HG03060 (cell line): ENCODE results near the gene FBXL7.

Experiments
- ATAC-seq: cut with Tn5 transposase; IDR thresholded peaks from one replicate; pipeline ENCODE4 v1.9.1; 2021; ENCODE audit warnings: low read depth, moderate number of reproducible peaks; ENCODE audit not compliant: unreplicated experiment

FBXL7 gene

DNA sequence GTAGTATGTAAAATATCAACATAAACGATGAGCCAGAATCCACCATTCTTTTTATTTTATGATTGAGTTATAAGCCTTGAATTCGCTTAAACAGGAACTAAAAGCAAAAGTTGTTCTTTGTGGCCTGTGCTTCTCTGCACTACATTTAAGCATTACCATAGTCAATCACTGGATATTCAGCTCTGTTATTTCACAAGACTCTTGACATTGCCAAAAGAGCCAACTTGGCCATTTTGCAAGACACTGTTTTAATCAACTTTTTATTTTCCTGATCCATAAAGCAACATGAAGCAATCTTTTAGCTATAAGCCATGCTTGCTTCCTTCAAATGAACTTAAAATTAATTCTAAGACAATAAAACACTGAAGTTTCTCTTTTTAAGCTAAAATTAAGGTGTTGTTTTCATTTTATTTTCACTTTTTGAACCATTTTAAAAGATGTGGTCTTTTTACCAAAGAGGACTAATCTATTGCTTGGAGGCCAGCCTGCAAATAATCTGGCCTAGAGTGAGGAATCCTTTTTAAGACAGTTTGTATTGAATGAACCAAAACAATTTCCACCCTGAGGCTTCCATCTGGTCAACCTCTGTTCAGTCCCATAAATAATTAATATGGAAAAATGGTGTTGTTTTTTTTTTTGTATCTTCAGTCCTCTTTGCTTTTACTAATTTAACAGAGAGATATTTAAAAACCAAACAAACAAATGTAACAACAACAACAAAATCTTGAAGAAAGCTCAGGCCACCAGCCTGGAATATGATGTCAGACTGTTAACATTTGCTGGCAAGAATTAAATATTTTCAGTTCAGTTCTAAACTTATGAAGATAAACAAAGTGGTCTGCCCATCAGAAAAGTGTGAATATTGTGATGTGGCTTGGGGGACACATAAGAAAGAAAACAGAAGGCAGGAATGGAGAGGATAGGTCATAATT is 405.2 kb downstream of the FBXL7 start:
- no peak for ATAC-seq

GRCh38 chr5:15914638-15915037 is 414.7 kb downstream of the FBXL7 start:
- ATAC-seq, result no peak

DNA sequence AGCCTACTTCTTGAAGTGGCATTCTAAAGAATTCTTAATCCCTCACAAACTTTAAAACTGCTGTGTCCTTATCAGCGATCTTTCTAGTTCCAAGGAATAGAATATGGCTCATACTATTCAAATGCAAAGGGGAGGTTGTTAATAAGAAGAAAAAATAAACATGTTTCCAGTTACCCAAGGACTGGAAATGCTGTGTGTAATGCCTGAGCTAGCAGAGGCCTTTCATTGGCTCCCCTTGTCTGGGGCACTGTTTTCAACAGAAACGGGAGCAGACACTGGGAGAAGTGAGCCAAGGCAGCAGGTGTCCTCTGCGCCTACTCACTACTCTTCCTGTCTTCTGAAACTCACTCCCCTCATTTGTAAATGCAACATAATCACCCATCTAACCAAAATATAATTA is 426.6 kb downstream of the FBXL7 start:
- ATAC-seq, result no peak

GRCh38 chr5:15927710-15928380 is 427.9 kb downstream of the FBXL7 start:
- no peak for ATAC-seq

- ATAC-seq, result no peak
Measured at GRCh38 chr5:15929611-15930263, 429.8 kb downstream of the FBXL7 start.

- no peak for ATAC-seq
Measured at GRCh38 chr5:15932066-15932465, 432.1 kb downstream of the FBXL7 start.

GRCh38 chr5:15933259-15934207 is 433.6 kb downstream of the FBXL7 start:
- ATAC-seq, result no peak

DNA sequence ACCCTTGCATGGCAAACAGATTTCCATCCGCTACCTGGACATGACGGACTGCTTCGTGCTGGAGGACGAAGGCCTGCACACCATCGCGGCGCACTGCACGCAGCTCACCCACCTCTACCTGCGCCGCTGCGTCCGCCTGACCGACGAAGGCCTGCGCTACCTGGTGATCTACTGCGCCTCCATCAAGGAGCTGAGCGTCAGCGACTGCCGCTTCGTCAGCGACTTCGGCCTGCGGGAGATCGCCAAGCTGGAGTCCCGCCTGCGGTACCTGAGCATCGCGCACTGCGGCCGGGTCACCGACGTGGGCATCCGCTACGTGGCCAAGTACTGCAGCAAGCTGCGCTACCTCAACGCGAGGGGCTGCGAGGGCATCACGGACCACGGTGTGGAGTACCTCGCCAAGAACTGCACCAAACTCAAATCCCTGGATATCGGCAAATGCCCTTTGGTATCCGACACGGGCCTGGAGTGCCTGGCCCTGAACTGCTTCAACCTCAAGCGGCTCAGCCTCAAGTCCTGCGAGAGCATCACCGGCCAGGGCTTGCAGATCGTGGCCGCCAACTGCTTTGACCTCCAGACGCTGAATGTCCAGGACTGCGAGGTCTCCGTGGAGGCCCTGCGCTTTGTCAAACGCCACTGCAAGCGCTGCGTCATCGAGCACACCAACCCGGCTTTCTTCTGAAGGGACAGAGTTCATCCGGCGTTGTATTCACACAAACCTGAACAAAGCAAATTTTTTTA is 436.7 kb downstream of the FBXL7 start:
- no peak for ATAC-seq

GRCh38 chr5:15937708-15938107 is 437.7 kb downstream of the FBXL7 start:
- no peak for ATAC-seq

GRCh38 chr5:15938186-15938585 is 438.2 kb downstream of the FBXL7 start:
- no peak for ATAC-seq

GRCh38 chr5:15938961-15939360 is 439.0 kb downstream of the FBXL7 start:
- ATAC-seq, result no peak

GRCh38 chr5:15940905-15941304 is 440.9 kb downstream of the FBXL7 start:
- no peak for ATAC-seq

DNA sequence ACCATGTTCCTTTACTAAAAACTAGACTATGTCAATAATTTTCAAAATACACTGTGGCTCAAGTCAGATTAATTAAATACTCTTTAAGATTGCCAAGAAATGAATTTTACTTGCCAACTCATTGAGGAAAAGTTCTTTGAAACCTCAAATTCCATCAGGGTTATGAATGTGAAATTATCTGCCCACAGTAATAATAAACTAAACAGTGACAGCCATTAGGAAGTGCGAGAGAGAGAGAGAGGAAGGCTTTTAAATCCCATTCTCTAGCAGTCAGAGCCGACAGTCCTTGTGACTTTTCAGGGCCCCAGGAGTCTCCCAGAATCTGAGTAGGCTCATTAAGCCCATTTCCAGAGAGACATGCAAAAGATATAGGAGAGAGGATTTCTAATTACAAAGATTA is 443.5 kb downstream of the FBXL7 start:
- no peak for ATAC-seq

DNA sequence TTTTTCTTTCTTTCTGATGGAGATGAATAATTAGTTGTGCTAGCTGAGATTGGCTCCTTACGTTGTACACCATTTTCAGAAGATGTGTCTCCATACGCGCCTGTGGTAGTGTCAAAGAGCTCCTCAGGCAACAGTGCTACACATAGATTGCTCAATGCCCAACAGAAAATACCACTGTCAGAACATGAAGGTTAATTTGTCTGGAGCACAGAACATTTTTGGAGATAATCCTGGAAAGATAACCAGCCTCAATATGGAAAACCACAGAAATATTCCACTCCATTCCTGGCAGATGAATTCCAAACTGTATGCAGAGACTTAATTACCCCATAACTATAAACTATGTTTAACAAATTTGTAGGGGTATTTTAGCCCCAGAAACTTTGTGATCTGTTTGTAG is 446.0 kb downstream of the FBXL7 start:
- ATAC-seq, result no peak

DNA sequence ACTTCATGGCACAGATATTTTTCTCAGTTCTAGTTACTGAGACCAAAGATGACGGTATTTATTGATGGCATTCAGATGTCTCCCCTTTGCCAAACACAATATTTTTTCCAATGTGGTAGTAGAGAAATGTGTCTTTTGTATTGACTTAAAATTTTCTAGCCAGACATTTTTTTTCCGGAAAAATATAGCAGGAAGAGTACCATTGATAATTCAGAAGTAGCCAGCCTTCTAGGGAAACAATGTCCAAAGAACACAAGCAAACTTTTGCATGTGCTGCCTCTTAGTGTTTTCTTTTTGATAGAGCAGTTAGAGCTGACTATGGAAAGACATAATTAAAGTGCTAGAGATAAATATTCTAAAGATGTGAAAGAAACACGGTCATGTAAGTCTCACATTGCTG is 448.2 kb downstream of the FBXL7 start:
- ATAC-seq, result no peak

GRCh38 chr5:15951126-15951525 is 451.1 kb downstream of the FBXL7 start:
- ATAC-seq, result no peak

GRCh38 chr5:15951550-15951949 is 451.6 kb downstream of the FBXL7 start:
- no peak for ATAC-seq

GRCh38 chr5:15956622-15957021 is 456.6 kb downstream of the FBXL7 start:
- ATAC-seq, result no peak

DNA sequence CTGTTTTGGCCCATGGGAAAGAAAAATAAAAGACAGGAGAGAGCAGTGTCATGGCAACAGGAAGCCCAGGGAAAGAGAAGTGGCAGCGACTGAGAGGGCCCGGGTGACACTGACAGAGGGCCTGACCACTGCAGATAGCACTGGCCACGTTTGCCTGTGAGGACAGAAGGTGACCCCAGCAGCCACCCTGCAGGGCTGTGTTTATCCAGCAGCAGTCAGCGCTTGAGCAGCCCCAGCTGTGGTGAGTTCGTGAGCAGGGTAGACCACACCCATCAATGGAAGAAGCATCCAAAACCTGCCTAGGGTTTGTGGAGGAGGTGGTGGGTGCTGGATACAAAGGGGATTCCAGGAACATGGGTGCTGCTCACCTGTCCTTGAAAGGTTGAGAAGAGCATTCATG is 457.1 kb downstream of the FBXL7 start:
- ATAC-seq, result no peak
